Activated naive CD4-positive, alpha-beta T cell treated with anti-CD3 and anti-CD28 coated beads, Interleukin-2, amount 50 U/mL, for 16 hours (primary cell): Measurements from ENCODE around the gene SLC2A1.
"Not testable (repeated sequence)": the region's sequence is repeated elsewhere in the genome, so short reads cannot be mapped to it uniquely, and the experiment has no call there.

Experiments used
- DNase-seq: peaks from one replicate; pipeline ENCODE4 v3.0.0-alpha.2; 2020

Gene SLC2A1

GRCh38 chr1:42927920-42928505 lies 30.7 kb downstream of the SLC2A1 start:
- no peak for DNase-seq

- DNase-seq, result no peak
Observed at GRCh38 chr1:42927274-42927841, 31.3 kb downstream of the SLC2A1 start.

GRCh38 chr1:42926879-42927242 lies 31.8 kb downstream of the SLC2A1 start:
- DNase-seq, result no peak

GRCh38 chr1:42926235-42926878 lies 32.3 kb downstream of the SLC2A1 start:
- no peak for DNase-seq

GRCh38 chr1:42924851-42925760 lies 33.6 kb downstream of the SLC2A1 start:
- DNase-seq, result peak; percentile 34

GRCh38 chr1:42924082-42924850 lies 34.4 kb downstream of the SLC2A1 start:
- DNase-seq, result peak; percentile 93

GRCh38 chr1:42923367-42924081 lies 35.1 kb downstream of the SLC2A1 start:
- DNase-seq, result no peak

GRCh38 chr1:42922687-42923366 lies 35.8 kb downstream of the SLC2A1 start:
- peak; percentile 54 for DNase-seq

- DNase-seq, result no peak
Observed at GRCh38 chr1:42921769-42922168, 36.9 kb downstream of the SLC2A1 start.

- DNase-seq, result not testable (repeated sequence)
Observed at GRCh38 chr1:42919651-42920050, 39.0 kb downstream of the SLC2A1 start.

GRCh38 chr1:42917241-42917495 lies 41.5 kb downstream of the SLC2A1 start:
- no peak for DNase-seq

GRCh38 chr1:42915456-42915855 lies 43.2 kb downstream of the SLC2A1 start:
- DNase-seq, result no peak

- DNase-seq, result no peak
Observed at GRCh38 chr1:42914092-42914627, 44.5 kb downstream of the SLC2A1 start.

GRCh38 chr1:42913426-42914091 lies 45.1 kb downstream of the SLC2A1 start:
- peak; percentile 52 for DNase-seq

GRCh38 chr1:42910985-42911384 lies 47.7 kb downstream of the SLC2A1 start:
- DNase-seq, result no peak

- no peak for DNase-seq
Observed at GRCh38 chr1:42908046-42908445, 50.6 kb downstream of the SLC2A1 start.

GRCh38 chr1:42904434-42904833 lies 54.2 kb downstream of the SLC2A1 start:
- DNase-seq, result no peak

- not testable (repeated sequence) for DNase-seq
Observed at GRCh38 chr1:42899960-42900359, 58.7 kb downstream of the SLC2A1 start.

GRCh38 chr1:42891465-42892138 lies 67.1 kb downstream of the SLC2A1 start:
- no peak for DNase-seq

GRCh38 chr1:42889264-42889663 lies 69.4 kb downstream of the SLC2A1 start:
- DNase-seq, result no peak
